ENCODE results near the gene FABP3. TPM values are rescaled to one million over a fixed set of nuclear protein-coding genes. Genes with fewer than 3 reads are reported as not detected.

FABP3 gene
- polyA plus RNA-seq, 3 donors: not detected

DNA sequence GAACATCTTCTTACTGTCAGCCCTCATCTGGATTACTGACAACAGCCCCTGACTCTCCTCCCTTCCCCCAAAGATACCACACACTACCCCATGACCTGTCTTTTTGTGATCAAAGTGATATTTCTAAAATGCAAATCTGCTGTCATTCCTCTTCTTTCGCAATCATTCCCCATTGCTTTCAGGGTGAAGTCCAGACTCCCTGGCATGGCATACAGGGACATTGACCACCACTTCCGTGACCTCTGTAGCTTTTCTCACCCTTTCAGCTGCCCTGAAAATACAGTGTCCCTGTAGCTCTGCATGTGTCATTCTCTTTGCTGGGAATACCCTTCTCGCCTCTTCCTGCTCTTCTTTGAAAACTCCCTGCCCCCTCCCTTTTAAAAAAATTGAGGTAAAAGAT, 44.3 kb upstream of the FABP3 start:
- intact Hi-C loops (cut with micrococcal nuclease): loop anchor here in 1 of 2 donors (10.0 kb wide), 1 partner anchor 232 kb away; no protein-coding TSS in a partner anchor
- WGBS (ENCODE audit: insufficient coverage): 78% methylated on average over 2 of the region's 3 CpGs
- no peak overlapping the region for H3K4me3 Mint-ChIP-seq
- H3K4me2 ChIP-seq (replicated peaks; ENCODE audit: extremely low read depth, low read length, poor library complexity, severe bottlenecking): no peak overlapping the region
- peaks cover 10 to 11% of the 10 kb centered on the region in 2 donors for H3K4me1 ChIP-seq (ENCODE audit: control insufficient read depth in 1 of 2, insufficient read depth in 2 of 2, low read length in 2 of 2)
- peaks cover 9% of the 10 kb centered on the region for H4K20me1 ChIP-seq (ENCODE audit: insufficient read depth, low read length)
- peaks cover 0 to 7% of the 10 kb centered on the region in 2 donors for H3K9me3 ChIP-seq (replicated peaks in 1 of 2; ENCODE audit: control insufficient read depth in 1 of 2, insufficient read depth in 1 of 2, low read length in 2 of 2)
- H3K27ac Mint-ChIP-seq: peak overlapping the region in 1 of 7 donors; percentile 34
- peaks cover 4 to 9% of the 10 kb centered on the region in 2 donors for H3K36me3 Mint-ChIP-seq
- no peaks in the 10 kb centered on the region for H3K36me3 ChIP-seq (replicated peaks in 1 of 2; ENCODE audit: control insufficient read depth in 1 of 2, insufficient read depth in 2 of 2, low read length in 2 of 2)
- H3K9ac ChIP-seq (ENCODE audit: insufficient read depth, low read length, poor library complexity, severe bottlenecking): no peak overlapping the region
- H3K4me1 Mint-ChIP-seq: peaks cover 19% of the 10 kb centered on the region
- H3K79me2 ChIP-seq (ENCODE audit: insufficient read depth, low read length): no peaks in the 10 kb centered on the region
- H3K9me3 Mint-ChIP-seq: peaks cover 0 to 8% (median 3%) of the 10 kb centered on the region in 7 donors
- no peak overlapping the region for H2AFZ ChIP-seq (ENCODE audit: insufficient read depth, low read depth, low read length, poor library complexity, severe bottlenecking)
- H3K27ac ChIP-seq (ENCODE audit: low read depth in 1 of 2, low read length in 2 of 2): no peak overlapping the region
- TF ChIP-seq, protein P1, sequence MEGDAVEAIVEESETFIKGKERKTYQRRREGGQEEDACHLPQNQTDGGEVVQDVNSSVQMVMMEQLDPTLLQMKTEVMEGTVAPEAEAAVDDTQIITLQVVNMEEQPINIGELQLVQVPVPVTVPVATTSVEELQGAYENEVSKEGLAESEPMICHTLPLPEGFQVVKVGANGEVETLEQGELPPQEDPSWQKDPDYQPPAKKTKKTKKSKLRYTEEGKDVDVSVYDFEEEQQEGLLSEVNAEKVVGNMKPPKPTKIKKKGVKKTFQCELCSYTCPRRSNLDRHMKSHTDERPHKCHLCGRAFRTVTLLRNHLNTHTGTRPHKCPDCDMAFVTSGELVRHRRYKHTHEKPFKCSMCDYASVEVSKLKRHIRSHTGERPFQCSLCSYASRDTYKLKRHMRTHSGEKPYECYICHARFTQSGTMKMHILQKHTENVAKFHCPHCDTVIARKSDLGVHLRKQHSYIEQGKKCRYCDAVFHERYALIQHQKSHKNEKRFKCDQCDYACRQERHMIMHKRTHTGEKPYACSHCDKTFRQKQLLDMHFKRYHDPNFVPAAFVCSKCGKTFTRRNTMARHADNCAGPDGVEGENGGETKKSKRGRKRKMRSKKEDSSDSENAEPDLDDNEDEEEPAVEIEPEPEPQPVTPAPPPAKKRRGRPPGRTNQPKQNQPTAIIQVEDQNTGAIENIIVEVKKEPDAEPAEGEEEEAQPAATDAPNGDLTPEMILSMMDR (IDR thresholded peaks at IDR 0.05): no peak
- no peak overlapping the region for H3K4me3 ChIP-seq (replicated peaks in 1 of 3; ENCODE audit: low read depth in 2 of 3, low read length in 3 of 3)
- peaks cover 17 to 29% of the 10 kb centered on the region in 2 donors for H3K27me3 ChIP-seq (ENCODE audit: control insufficient read depth in 2 of 2, insufficient read depth in 2 of 2, low read length in 2 of 2)
- peaks cover 32 to 44% (median 38%) of the 10 kb centered on the region in 3 donors for H3K27me3 Mint-ChIP-seq (ENCODE audit: low read depth in 3 of 3)
- DNase-seq: no peak

- Histone ChIP-seq H4K20me1 (ENCODE audit: insufficient read depth, low read length) (peaks cover 9% of the 10 kb centered on the region), H3K27me3 (ENCODE audit: control insufficient read depth in 2 of 2, insufficient read depth in 2 of 2, low read length in 2 of 2) (peaks cover 19 to 38% of the 10 kb centered on the region in 2 donors), H2AFZ (ENCODE audit: insufficient read depth, low read depth, low read length, poor library complexity, severe bottlenecking) (no peak overlapping the region), H3K4me3 (replicated peaks in 1 of 3; ENCODE audit: low read depth in 2 of 3, low read length in 3 of 3) (no peak overlapping the region), H3K36me3 (replicated peaks in 1 of 2; ENCODE audit: control insufficient read depth in 1 of 2, insufficient read depth in 2 of 2, low read length in 2 of 2) (no peaks in the 10 kb centered on the region), H3K27ac (ENCODE audit: low read depth in 1 of 2, low read length in 2 of 2) (no peak overlapping the region), H3K79me2 (ENCODE audit: insufficient read depth, low read length) (no peaks in the 10 kb centered on the region), H3K4me1 (ENCODE audit: control insufficient read depth in 1 of 2, insufficient read depth in 2 of 2, low read length in 2 of 2) (peaks cover 10 to 11% of the 10 kb centered on the region in 2 donors), H3K9ac (ENCODE audit: insufficient read depth, low read length, poor library complexity, severe bottlenecking) (no peak overlapping the region), H3K9me3 (replicated peaks in 1 of 2; ENCODE audit: control insufficient read depth in 1 of 2, insufficient read depth in 1 of 2, low read length in 2 of 2) (peaks cover 0 to 8% of the 10 kb centered on the region in 2 donors), H3K4me2 (replicated peaks; ENCODE audit: extremely low read depth, low read length, poor library complexity, severe bottlenecking) (no peak overlapping the region)
- no peak for DNase-seq
- WGBS (ENCODE audit: insufficient coverage): 67% methylated on average over 1 of the region's 7 CpGs
- Mint-ChIP-seq H3K27me3 (ENCODE audit: low read depth in 3 of 3) (peaks cover 41 to 52% (median 47%) of the 10 kb centered on the region in 3 donors), H3K4me3 (no peak overlapping the region), H3K27ac (peak overlapping the region in 1 of 7 donors; percentile 36), H3K36me3 (peaks cover 4 to 9% of the 10 kb centered on the region in 2 donors), H3K4me1 (peaks cover 19% of the 10 kb centered on the region), H3K9me3 (peaks cover 0 to 9% (median 4%) of the 10 kb centered on the region in 7 donors)
- intact Hi-C loops (cut with micrococcal nuclease): loop anchor here in 1 of 2 donors (10.0 kb wide), 1 partner anchor 231 kb away; no protein-coding TSS in a partner anchor
- TF ChIP-seq, protein P1 (IDR thresholded peaks at IDR 0.05): no peak
These were observed 43.3 kb upstream of the FABP3 start for GRCh38 chr1:31416101-31416736.
